ENCODE data around the gene NSMCE3.
"Not testable (repeated sequence)": the region's sequence is repeated elsewhere in the genome, so short reads cannot be mapped to it uniquely, and the experiment has no call there.

Gene NSMCE3

DNA sequence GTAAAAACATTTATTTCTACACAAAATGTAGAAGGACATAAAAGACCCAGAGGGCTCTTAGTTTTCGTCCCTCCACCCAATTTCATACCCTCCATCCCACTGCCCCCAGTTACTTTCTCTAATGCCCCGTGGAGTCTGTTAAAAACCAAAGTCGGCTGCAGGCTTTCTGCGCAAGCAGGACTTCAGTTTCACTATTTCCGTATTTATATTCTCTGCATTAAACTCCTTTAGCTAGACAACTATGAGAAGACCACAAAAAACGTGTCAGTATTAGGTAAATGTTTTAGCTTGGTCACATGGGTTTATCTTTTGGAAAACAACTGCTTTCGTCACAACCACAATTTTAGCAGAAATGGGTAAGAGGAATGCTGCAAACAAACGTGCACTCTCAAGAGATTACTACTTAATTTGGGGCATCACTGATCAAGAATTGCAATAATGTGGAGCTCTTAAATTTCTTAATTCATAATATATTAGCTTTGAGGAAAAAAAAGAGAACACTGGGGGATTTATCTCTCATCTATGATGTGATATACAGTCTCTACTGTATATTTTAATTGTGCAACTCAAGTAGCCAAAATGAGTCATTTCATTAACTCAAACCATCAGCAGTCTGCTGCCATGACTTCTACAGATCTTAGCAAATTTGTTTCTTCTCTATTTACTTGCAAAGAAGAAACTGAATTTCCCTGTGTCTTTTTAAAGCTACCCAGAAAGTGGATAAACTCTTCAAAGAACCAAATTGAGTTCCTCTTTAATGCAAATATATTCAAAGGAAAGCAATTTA is 740 bp upstream of the NSMCE3 start:
- DNase-seq (ENCODE audit: low read depth) = no peak

DNA sequence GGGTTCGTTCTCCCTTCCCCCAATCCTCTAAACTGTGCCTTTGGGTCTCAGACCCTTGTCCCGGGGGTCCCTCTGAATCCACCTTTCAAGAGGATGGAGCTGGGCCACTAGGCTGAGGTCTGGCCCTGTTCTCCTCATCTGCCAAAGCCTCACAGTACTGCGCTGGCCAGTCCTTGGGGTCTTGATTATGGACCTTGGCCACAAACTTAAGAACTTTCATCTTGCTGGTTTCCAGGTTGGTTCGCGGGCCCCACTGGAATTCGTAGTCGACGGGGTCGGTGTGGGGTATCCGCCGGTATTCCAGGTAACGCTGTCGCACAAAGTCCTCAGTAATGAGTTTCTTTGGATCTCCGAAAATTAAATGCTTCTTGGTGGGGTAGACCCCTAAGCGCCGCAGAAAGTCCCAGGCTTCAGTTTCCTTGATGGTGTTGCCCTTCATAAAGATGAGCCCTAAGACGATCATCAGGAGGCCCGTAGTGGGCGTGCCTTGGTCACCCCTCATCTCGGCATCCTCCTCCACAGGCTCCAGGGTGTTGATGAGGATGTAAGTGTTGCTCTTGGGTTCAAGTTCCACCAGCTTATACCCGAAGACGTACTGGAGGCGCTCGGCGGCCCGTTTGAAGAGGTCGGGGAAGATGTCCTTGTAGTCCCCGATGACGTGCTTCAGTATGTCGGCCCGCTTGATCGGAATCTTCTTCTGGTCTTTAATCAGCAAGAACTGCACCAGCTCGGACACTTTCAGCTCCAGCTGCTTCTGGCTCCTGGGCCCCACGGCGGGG is 727 bp downstream of the NSMCE3 start:
- no peak for DNase-seq (ENCODE audit: low read depth)

DNA sequence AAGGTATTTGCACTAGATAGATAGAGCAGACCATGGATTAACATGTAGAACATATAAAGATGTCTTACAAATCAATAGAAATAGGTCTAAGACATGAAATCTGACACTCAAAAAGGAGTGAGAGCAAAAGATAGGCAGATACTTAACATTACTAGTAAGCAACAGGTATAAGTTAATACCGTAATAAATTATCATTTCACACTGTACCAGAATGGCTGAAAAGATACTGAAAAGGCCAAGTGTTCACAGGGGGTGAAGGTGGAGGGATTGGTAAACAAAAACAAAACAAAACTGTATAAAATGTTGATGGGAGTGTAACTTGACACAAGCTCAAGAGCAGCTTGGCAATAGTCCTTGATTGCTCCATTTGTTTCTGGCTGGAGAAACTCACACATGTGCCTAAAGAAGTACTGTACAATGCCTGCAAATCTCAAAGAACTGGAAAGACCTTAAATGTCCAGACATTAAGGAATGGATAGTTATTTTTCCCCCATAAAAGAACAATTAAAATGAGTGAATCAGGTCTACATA is 3.5 kb downstream of the NSMCE3 start:
- DNase-seq (ENCODE audit: low read depth) = no peak

DNA sequence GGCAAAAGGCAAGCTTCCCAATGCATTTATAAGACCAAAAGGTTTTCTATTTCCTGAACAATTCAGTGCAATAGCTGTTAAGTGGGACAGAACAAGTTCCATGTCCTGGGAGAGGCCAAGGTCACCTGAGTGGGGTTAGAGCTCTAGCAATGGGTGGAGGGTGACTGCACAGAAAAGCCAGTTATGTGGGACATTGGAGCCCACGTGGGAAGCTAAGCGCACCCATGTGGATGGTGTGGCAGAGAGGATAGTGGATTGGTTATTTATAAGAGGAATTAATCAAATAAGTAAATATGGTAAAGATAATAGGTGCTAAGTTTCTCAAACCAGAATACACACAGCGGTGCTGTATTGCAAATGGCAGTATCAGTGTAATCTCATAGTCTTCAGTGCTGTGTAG is 6.3 kb downstream of the NSMCE3 start:
- DNase-seq (ENCODE audit: low read depth) = no peak

DNA sequence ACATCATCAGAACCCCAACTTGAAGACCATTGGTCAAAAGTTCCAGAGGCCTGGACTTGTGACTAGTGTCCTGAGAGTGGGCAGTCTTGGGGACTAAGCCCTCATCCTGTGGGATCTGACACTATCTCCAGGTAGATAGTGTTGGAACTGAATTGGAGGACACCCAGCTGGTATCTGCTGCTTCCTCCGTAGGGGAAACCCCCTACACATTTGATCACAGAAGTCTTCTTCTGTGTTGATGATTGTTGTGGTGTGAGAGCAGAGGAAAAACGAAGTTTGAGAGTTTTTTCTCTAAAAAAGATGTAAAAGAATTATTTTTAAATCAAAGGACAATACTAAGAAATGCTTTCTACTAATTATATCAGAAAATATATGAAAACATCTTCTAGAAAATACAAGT is 6.9 kb downstream of the NSMCE3 start:
- no peak for DNase-seq (ENCODE audit: low read depth)

DNA sequence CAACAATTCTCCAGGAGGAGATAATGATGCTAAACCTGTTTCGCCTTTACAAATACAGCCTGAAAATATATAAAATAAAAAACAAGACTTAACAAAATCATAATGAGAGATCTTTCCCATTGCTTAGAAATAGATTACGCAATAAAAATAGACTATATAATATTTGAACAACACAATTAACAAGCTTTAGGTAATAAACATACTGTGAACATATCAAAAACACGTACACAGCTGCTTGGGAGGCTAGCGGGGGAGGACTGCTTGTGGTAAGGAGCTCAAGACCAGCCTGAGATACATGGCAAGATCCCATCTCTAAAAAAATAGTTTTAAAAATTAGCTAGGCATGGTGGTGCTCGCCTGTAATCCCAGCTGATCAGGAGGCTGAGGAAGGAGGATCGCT is 8.7 kb downstream of the NSMCE3 start:
- DNase-seq (ENCODE audit: low read depth) = no peak

DNA sequence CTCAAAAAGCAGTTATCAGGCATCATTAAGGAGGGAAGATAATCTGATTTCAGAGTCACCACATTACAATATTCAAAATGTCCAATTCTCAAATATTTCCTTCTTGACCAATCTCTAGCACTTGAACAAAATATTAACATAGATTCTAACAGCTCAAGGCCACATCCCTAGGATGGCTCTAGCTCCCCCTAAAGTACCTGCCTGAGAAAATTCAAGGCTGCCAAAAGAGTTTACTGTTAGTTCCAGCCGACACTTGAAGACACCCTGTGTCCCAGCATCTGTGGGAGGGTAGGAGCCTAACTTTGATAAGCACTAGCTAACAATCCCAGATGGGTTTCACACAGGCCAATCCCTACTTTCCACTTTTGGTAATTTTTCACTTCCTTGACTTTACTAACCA is 10.4 kb downstream of the NSMCE3 start:
- no peak for DNase-seq (ENCODE audit: low read depth)

DNA sequence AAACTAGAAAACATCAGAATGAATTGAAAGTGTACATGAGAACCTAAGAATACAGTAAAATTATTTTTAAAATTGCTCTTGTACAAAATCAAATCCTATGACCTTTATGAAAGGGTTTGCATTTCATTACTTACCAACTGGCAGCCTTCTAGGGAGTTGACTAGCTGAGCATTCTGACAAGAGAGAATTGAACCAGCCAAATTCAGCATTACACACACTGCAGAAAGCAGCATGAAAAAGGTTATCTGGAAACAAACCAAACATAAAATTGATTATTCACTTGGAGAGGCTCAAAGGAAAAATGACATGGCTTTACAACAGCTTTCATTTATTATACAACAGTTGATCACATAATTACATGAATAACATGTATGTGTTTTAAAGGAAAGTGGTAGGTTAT is 17.4 kb downstream of the NSMCE3 start:
- no peak for DNase-seq (ENCODE audit: low read depth)

DNA sequence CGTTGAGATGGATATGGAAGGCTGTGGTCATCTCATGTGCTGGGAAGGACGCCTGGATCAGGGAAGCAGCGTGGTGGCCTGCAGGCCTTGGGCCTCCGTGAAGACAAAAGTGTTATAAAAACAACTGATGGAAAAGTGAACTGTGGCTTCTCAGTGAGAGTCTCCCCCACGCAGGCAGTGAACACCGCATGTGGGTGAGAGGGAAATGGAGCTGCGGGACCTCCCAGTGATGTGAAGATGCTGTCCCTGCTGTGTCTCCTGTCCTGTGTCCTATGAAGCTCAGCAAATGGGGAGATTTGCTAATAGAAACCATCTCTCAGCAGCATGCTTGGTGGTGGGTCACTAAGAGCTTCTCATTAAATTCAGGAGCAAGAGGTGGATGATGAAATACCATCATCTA is 25.1 kb downstream of the NSMCE3 start:
- no peak for DNase-seq (ENCODE audit: low read depth)

DNA sequence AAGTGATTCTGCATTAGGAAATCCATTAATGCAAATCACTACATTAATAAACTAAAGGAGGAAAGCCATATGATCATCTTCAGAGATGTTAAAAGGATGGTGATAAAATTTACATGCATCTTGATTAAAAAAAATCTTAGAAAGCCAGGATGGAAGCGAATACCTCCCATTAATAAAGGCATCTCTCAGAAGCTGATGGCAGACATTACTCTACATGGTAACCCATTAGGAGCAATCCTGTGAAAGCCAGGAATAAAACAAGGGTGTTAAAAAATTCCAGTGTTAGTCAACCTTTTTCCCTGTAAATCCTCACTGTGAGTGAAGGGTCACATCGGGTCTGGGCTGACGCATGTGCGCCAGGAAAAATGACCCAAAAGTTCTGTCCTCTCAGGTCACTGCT is 25.5 kb downstream of the NSMCE3 start:
- DNase-seq (ENCODE audit: low read depth) = no peak

DNA sequence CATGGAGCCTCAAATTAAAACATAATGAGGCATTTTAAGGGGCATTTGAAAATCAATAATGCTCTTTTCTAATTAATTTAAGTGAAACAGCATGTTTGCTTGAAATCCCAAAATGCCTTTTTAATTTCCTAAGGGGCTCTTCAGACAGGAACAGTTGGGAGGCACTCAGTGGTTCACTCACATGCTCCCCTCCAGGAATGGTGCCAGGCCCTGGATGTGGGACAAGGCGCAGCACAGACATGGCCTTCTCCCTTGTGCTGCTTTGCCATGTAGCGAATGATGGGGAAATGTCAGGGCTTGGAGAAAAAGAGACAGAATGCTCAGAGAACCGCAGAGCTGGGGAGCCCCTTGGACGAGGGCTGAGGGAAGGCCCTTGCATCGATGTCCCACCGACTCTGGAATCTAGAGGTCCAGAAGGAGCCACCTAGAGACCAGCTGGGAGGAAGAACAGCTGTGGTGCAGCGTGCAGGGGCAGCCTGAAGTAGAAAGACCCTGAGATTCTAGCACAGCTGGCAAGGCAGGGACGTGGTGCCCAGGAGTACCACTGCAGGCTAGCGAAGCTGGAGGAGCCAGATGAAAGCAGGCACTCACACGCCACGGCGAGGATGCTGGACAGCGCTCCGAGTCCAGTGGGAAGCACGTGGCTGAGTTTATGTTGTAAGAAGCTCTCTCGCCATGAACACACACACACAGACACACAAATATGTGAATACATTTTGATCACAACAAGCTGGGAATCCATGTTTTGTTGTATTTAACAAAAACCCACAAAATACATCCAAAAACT is 27.0 kb downstream of the NSMCE3 start:
- no peak for DNase-seq (ENCODE audit: low read depth)

DNA sequence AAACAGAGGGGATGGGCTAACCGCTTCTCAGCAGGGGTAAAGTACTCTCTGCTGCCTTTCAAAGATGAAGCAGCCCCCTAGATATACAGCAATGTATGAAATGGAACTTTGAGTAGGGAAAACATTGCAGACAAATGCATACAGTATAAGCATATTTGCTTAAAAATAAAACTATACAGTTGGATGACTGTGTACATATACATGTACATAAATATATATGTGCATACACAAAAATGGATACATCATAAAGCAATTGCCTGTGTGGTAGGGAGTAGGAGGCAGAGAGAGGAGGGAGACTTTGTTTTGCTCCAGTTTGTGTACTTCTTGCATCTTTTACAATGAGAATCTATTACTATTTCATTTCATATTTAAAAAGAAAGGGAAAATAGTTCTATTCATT is 28.4 kb downstream of the NSMCE3 start:
- no peak for DNase-seq (ENCODE audit: low read depth)

DNA sequence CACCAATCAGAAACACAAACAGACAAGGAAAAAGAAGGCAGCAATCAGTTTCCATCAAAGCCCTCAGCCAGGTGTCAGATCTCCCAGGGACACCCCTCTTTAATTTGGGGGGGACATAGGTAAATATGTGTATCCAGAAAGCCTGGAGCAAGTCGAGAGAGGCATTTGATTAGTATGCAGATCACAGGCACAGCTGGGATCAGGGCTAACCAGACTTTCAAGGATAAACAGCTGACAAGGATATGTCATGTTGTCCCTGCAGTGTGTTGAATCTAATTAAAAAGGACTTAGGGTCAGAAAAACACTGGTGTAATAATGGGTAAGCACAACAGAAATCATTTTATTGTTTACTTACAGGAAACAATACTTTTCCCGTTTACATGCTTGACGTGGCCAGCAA is 30.2 kb downstream of the NSMCE3 start:
- DNase-seq (ENCODE audit: low read depth) = no peak

DNA sequence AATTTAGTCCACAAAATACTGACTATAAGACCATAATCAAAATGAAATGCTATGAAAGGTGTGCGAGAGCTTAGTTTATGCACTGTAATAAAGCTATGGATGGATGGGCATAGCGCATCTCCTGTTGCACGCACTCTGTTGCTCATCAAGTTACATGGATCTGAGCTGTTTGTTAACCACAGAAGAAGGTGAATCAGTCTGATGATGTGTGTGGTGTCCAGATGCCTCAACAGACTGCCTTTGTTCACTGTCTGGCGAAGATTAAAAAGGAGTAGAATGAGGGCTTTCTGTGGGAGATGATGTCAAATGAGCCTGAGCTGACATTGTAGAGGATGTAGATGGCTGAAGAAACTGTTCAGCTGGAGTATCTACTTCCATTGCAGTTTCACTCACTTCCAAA is 36.1 kb downstream of the NSMCE3 start:
- no peak for DNase-seq (ENCODE audit: low read depth)

DNA sequence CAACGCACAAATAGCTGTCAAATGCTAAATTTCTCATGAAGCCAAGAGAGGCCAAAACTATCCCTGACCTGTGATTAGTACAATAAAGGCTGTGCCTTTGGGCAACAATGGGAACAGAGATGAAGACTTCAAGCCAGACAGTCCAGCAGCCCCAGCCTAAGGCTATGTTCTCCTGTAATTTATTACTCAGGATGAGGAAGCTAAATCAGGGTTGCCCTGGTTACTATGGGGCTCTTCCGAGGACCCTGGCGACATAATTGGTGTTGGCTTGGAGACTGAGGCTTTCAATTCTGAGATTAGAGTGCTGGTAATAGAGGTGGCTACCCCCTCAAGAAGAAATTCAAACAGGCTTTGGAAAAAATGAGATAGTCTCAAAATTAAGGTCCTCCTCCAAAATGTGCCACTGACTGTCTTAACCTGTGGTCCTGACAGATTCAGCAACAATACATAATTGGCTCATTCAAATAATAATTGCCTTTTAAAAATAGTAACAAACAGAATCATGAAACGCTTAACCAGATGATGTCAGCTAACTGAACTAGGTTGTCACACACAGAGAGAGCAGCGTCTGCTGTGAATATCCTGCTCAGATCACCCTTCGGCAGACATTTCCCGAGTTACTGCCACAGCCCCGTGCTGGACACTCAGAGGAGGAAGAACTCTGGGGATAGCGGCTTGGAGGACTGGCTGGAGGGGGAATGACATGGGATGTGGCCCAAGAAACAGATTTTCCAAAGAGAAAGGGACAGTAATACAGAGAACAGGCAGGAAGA is 43.0 kb downstream of the NSMCE3 start:
- no peak for DNase-seq (ENCODE audit: low read depth)

DNA sequence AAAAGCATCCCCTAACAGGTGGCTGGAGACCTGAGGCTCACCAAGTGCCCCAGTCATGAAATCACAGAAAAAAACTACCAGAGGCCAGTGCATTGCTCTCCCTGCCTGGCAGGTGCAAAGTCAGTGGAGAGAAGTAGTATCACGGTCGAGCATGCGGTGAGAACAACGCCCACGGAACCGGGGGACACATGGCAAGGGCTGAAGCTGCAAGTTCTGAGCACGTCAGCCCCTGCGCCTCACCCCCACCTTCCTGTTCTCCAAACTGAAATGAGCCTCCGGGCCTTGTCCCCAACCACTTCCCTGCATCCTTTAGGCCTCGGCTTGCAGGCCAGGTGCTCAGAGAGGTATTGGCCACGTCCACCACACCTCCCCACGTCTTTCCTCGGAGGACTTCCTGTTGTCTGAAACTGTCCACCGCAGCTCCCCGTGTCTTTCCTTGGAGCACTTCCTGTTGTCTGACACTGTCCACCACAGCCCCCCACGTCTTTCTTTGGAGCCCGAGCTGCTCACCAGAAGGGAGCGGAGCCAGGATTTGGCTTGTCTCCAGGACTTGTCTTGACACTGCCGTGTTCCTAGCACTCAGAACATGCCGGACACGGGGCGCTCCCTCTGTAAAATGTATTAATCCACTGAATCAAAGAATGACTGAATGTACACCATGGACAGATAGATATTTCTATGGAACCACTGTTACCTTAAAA is 43.9 kb downstream of the NSMCE3 start:
- no peak for DNase-seq (ENCODE audit: low read depth)

DNA sequence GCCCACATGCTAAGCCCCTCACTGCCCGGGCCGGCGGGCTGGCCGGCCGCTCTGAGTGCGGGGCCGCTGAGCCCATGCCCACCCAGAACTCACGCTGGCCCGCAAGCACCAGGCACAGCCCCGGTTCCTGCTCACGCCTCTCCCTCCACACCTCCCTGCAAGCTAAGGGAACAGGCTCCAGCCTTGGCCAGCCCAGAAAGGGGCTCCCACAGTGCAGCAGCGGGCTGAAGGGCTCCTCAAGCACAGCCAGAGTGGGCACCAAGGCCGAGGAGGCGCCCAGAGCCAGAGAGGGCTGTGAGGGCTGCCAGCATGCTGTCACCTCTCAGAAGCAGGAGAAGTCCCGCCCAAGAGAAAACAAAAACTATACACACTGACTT is 44.6 kb downstream of the NSMCE3 start:
- not testable (repeated sequence) for DNase-seq (ENCODE audit: low read depth)

DNA sequence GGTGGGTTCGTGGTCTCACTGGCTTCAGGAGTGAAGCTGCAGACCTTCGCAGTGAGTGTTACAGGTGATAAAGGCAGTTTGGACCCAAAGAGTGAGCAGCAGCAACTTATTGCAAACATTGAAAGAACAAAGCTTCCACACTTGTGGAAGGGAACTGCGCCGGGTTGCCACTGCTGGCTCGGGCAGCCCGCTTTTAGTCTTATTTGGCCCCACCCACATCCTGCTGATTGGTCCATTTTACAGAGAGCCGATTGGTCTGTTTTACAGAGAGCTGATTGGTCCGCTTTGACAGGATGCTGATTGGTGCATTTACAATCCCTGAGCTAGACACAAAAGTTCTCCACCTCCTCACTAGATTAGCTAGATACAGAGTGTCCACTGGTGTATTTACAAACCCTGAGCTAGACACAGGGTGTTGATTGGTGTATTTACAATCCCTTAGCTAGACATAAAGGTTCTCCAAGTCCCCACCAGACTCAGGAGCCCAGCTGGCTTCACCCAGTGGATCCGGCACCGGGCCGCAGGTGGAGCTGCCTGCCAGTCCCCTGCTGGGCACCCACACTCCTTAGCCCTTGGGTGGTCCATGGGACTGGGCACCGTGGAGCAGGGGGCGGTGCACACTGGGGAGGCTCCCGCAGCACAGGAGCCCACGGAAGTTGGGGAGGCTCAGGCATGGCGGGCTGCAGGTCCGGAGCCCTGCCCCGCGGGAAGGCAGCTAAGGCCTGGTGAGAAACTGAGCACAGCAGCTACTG is 45.2 kb downstream of the NSMCE3 start:
- not testable (repeated sequence) for DNase-seq (ENCODE audit: low read depth)

DNA sequence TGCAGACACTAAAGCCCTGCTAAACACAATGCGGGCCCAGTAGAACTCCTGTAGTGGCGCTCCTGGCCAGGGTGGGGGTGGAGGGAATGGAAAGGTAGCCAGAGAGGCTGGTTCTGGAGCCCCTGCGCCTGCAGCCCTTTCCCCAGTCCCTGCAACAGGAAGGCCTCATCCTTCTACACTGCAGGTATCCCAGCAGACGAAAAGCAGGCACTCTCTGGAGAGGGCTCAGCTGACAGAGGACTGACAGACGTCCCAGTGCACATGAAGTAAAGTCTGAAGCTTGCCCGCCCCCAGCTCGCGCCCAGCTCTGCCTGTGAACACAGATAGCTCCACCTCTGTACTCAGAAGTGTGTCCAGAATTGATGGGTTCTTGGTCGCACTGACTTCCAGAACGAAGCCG is 46.0 kb downstream of the NSMCE3 start:
- no peak for DNase-seq (ENCODE audit: low read depth)

DNA sequence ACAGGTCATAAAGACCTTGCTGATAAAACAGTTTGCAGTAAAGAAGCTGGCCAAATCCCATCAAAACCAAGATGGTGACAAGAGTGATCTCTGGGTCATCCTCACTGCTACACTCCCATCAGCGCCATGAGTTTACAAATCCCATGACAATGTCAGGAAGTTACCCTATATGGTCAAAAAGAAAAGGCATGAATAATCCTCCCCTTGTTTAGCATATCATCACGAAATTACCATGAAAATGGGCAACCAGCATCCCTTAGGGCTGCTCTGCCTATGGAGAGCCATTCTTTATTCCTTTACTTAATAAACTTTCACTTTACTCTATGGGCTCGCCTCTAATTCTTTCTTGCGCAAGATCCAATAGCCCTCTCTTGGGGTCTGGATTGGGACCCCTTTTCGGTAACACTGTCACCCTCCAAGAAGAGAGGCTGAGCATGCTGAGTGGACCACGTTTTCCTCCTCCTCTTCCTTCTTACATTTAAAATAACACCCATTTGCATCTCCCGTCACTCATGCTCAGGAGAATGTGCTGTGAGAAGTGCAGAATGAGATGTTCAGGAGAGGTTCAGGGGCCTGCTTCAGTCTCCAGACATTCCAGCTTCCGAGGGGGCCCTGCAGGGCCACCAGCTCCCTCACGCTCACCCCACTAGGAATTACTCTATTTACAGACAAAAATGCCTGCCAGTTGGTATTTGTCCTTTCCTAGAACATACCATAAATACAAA is 47.3 kb downstream of the NSMCE3 start:
- no peak for DNase-seq (ENCODE audit: low read depth)
